Measurements from ENCODE around the gene FARP2.
A peak's percentile ranks its signal among the peaks of the same experiment; 100 is the strongest.

Gene FARP2

GRCh38 chr2:241456546-241456945, 100.5 kb downstream of the FARP2 start:
- no peak for DNase-seq (ENCODE audit: low spot score)

DNA sequence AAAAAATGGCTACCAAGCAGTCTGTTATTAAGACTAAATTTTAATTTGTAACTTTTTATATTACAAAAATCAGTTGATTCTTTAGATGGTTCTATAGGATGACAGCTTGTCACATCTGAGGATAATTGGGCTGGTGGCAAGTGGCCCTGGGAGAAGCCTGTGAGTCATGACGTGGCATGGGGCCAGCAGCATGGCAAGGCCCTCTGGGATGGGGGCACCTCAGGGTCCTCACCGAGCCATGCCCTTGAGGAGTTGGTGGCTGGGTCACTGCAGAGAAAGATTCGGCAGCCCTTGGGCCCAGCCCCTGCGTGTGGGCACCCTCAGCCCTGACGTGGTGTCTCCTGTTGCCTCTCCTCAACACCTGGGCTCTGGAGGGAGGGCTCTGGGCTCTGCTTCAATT, 102.6 kb downstream of the FARP2 start:
- no peak for DNase-seq (ENCODE audit: low spot score)

- no peak for DNase-seq (ENCODE audit: low spot score)
Measured at GRCh38 chr2:241459520-241459919, 103.4 kb downstream of the FARP2 start.

GRCh38 chr2:241460631-241461030, 104.5 kb downstream of the FARP2 start:
- DNase-seq (ENCODE audit: low spot score): peak; percentile 44

DNA sequence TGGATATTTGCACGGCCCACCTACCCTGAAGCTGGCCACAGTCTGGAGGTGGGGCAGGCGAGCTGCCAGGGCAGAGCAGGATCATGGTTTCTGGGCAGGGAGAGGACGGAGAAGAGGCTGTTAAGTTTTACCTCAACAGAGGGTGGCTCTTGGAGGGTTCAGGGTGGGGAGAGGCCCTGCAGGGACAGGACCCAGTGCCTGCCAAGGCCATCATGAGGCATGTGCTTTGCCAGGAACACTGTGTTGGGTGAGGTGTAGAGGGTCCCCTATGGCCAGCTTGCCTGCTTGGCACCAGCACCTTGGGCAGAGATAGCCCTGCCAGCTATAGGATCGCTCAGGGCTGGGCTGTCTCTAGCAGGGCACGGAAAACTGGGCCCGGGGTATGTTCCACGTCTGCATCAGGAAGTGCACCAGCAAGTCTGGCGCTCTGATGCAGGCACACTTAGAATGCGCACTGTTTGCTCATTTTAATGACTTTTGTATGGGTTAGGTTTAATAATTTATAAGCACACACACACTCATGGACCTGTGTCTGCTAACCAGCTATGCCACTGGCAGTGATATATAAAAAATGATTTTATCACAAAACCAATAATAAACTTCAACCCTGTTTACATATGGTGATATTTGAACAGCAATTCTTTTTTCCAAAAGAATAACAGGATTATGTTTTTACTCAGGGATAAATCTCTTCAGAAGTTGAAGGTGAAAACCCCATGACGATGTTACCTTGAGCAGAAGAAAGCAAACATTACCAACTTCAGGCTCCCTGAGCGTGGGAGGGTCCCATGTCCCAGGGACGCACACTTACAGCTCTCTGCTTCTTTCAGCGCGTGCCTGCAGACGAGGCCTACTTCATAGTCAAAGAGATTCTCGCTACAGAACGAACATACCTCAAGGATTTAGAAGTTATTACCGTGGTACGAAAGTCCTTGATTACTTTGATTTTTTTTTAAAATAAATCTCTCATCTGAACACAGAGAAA, 105.9 kb downstream of the FARP2 start:
- DNase-seq (ENCODE audit: low spot score): no peak

GRCh38 chr2:241463276-241464135, 107.4 kb downstream of the FARP2 start:
- no peak for DNase-seq (ENCODE audit: low spot score)

GRCh38 chr2:241465543-241465942, 109.5 kb downstream of the FARP2 start:
- no peak for DNase-seq (ENCODE audit: low spot score)

DNA sequence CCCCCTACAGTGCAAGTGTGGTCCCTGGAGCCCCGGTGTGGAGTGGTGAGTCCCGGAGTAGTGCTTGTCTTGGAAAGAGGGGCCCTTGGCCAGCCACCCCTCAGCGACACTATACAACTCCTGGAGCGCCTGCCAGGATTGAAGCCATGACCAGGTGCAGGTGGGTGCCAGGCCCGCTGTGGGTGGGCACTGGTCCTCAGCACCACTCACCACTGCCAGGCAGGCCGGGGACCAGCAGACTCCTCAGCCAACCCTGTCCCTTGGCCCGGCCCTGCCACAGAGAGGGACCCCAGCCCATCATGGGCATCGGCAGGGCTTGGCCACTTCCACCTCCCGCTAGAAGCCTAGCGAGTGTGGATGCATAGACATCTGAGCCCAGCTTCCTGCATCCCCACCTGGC, 110.1 kb downstream of the FARP2 start:
- DNase-seq (ENCODE audit: low spot score): no peak

- no peak for DNase-seq (ENCODE audit: low spot score)
Measured at GRCh38 chr2:241467777-241468475, 111.8 kb downstream of the FARP2 start.

- no peak for DNase-seq (ENCODE audit: low spot score)
Measured at GRCh38 chr2:241468476-241468781, 112.3 kb downstream of the FARP2 start.

DNA sequence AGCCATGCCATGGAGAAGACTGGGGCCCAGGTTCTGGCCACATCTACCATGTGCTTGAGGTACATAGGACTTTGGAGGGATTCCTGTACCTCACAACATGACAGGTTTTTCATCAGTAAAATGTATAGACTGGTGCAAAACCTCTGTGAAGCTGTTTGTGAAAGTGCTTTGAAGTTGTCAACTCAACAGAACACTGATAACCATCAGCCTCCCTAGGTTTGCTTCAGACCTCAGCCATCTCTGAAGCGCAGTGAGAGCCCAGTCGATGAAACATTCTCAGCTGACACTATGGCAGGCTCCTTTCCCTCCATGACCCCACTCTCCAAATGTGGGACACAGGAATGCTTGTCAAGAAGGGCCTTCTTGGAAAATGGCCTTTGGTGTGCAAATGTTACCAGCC, 113.7 kb downstream of the FARP2 start:
- DNase-seq (ENCODE audit: low spot score): no peak

DNA sequence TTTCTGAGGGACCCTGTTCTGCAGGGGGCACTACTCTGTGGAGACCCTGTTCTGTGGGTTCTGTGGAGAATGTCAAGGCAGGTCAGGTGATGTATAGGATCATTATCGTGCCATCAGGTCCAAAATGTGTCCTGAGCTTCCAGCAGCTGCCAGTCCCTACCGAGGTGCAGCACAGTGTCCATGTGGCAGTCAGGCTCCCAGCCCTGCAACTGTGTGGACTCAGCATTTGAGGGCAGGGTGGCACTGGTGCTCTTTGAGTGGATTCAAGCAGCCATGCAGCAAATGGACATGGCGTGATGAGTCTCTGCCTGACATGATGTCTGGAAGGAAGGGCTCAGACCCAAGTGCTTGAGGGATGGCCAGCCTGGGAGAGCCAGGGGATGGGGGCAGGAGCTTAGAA, 117.3 kb downstream of the FARP2 start:
- DNase-seq (ENCODE audit: low spot score): no peak

GRCh38 chr2:241475267-241475666, 119.2 kb downstream of the FARP2 start:
- no peak for DNase-seq (ENCODE audit: low spot score)

DNA sequence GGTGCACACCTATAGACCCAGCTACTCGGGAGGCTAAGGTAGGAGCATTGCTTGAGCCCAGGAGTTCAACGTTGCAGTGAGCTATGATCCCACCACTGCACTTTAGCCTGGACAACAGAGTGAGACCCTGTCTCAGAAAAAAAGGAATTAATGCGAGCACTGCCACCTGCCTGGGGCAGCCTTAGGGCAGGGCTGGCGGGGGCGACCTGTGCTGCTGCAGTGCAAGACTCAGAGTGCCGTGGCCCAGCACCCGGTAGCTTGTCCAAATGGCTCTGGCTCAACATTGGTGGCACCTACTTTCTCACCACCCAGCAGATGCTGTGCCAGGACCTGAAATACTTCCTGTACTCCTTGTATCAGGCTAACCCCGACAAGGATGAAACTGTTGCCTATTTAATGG, 122.1 kb downstream of the FARP2 start:
- DNase-seq (ENCODE audit: low spot score): no peak

DNA sequence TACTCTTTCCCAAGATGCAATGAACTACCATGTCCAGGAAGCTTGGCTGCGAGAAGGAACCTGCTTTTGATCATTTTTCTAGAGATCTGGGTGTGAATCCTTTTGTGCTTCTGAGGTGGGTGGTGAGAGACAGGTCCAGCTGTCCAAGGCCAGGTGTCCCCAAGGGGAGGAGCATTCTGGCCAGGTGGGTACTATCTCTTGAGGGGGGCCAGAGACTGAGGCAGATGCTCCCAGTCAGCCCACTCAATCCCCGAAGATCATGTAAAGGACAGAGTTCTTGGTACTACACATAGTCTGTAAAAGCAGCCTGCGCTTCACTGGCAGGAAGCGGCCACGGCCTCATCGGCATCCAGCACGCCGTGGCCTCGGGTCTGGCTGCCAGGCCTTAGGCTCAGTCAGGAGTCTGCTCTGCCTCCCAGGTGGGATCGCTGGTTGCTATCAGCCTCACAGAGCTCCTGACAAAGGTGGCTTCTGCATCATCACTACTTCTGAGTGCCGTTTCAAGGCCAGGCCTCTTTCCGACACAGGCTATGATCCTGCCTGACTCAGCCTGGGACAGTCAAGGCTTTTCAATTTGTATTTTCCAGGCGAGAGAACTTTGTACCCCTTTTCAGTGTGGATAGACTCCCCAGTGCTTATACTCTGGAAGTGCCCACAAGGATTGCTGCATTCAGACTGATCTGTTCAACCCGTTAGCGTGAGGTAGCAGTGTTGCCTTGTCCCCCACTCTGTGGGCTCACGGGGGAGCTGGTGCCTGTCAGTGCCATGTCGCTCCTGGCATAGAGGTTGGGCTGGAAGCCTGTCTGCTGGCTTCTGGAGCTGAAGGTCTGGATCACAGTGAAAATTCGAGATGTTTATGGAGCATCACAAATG, 123.2 kb downstream of the FARP2 start:
- DNase-seq (ENCODE audit: low spot score): no peak

GRCh38 chr2:241481687-241482086, 125.6 kb downstream of the FARP2 start:
- DNase-seq (ENCODE audit: low spot score): no peak

- peak; percentile 79 for DNase-seq (ENCODE audit: low spot score)
Measured at GRCh38 chr2:241482126-241482955, 126.3 kb downstream of the FARP2 start.

GRCh38 chr2:241483305-241483704, 127.2 kb downstream of the FARP2 start:
- DNase-seq (ENCODE audit: low spot score): no peak

GRCh38 chr2:241485172-241485911, 129.3 kb downstream of the FARP2 start:
- no peak for DNase-seq (ENCODE audit: low spot score)

GRCh38 chr2:241489088-241489487, 133.0 kb downstream of the FARP2 start:
- no peak for DNase-seq (ENCODE audit: low spot score)
